ENCODE measurements around the gene UBQLN1.

GRCh38 chr9:83628540-83628939 lies 79.2 kb downstream of the UBQLN1 start:
- TF ChIP-seq POLR2A (IDR thresholded peaks at IDR 0.05): no peak
- no peak for TF ChIP-seq CTCF (IDR thresholded peaks at IDR 0.05)
